GM18951 (cell line): ENCODE results near the gene SDHA.
"Not testable (repeated sequence)": the region's sequence is repeated elsewhere in the genome, so short reads cannot be mapped to it uniquely, and the experiment has no call there.

Source experiments
- POLR2A ChIP-seq: IDR thresholded peaks from 4 replicates; pipeline ENCODE4 v1.6.1; 2011; ENCODE audit warnings: mild to moderate bottlenecking; ENCODE audit not compliant: insufficient read length, insufficient read depth; ENCODE audit errors: extremely low read depth
- in situ Hi-C: fragments of 300-500 bp; cut with MboI; formaldehyde crosslinking; loops from one replicate; pipeline ENCODE4 v1.12.0; 2022; ENCODE audit warnings: low sequenced_read_pairs, mixed read lengths, inconsistent platforms; ENCODE audit not compliant: unreplicated experiment

Gene SDHA

DNA sequence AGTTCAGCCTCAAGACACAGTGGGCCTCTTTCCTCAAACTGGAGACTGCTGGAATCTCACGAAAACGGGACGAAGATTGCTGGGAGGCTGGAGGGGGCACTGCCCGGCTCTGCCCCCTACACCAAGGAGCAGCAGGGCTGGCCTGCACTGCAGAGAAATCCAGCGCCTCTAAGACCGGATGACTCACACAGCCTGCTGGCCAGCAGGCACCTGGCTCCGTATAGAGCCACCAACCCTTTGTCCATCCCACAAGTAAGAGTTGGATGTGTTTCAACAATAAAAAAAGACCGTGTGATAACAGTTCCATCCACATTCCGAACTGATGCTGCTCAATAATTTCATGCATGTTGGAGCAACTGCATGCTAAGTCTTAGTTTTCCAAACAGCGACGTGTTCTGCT, 11.7 kb upstream of the SDHA start:
- no peak for TF ChIP-seq POLR2A
- in situ Hi-C loops, result no loop called here

DNA sequence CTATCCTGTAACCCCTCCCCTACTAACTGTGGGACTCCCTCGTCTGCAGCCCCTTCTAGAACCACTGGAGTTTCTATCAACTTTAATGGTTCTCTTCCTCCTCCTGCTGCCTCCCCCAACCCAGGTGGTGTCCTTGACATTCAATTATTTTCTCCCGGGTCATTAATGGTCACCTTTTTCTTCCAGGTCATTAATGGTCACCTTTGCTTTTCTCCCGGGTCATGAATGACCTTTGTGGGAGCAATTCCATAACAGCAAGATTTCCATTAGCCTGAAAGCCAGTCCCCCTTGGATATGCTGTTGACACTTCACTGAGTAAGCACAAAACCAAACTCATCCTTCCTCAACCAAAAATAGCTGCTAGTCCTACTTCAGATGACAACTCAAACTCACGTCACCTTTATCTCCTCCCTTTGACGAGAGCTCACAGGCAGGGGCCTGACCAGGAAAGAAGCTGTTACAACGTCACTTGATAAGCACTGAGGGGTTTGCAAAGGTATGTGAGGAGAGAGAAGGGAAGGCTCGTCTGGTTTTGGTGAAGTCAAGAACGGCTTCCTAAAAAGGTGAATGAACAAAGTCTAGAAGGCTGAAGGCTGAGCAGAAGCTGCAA, 11.1 kb upstream of the SDHA start:
- no peak for TF ChIP-seq POLR2A
- in situ Hi-C loops, result no loop called here

DNA sequence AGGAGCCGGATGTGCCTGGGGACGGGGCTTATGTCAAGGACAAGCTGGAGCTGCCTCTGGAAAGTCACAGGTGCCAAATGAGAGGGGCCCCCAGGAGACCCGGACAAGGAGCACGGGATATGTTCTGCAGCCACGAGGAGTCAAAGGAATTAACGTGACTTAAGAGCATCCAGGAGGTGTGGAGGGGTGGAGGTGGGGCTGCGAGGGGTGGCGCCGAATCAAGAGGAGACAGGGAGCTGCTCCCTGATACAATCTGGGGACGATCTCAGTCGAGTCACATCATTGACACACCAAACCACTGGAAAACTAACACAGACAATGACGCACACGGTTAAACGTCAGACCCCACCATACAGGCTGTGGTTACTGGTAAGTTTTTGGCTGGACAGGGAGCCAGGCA, 10.5 kb upstream of the SDHA start:
- TF ChIP-seq POLR2A, result no peak
- in situ Hi-C loops, result no loop called here

DNA sequence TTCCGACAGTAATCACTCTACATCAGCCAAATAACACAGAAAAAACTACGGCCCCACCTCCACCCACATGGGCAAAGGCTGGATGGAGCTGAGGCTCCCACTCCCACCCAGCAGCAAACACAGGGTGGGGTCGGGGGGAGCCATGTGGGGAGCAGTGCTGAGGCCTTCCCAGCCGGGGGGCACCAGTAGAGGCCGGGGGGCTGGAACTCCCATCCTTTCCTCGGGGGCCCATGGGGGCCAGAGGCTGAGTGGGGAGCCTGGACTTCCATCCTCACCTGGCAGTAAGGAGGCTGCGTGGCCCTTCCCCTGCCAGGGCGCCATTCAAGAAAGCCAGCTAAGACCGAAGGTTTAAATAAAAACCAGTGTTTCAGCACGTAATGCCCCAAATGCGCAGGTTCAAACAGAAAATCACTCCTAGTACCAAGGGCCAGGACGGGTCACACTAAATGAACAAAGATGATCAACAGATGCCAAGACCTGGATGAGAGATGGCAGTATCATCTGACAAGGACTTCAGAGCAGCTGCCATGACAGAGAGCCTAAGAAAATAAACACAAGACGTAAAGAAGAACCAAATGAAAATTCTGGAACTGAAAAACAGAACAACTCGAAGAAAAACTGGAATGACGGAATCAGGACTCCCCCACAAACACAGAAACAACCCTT, 9.5 kb upstream of the SDHA start:
- in situ Hi-C loops, result no loop called here
- no peak for TF ChIP-seq POLR2A

DNA sequence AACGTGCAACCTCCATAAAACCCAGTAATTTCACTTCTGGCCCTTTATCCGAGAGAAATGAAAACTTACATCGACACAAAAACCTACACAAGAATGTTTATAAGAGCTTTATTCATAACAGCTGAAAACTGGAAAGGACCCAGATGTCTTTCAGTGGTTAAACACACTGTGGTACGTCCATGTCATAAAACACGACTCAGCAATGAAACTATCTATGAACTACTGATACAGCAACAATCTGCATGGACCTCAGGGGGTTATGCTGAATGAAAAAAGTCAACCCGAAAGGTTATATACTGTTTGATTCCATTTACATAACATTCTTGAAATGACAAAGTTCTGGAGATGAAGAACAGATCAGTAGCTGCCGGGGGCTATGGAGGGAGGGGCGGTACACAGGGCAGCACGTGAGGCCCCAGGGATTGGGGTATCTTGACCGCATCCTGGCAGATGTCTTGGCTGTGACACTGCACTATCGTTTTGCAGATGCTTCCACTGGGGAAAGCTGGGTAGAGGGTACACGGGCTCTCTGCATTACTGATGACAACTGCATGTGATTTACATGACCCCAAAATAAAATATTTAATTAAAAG, 4.2 kb upstream of the SDHA start:
- no peak for TF ChIP-seq POLR2A
- in situ Hi-C loops, result no loop called here

DNA sequence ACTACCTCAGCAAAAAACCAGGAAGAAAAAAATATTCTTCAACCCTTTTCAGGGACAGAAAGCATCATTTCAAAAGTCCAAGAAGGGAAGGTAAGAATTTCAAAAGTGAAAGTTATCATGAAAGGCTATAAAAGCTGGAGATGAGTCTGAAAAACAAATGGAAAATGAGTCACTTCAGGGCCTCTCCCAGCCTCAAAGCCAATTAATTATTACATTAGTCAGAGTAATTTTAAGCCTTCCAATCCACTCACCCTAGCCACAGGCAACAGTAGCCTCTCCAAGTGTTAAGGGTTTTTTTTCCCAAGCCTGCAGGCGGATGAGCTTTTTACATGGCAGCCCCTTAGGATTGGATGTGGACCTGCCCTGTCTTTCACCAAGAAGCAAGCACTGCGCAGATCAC, 2.9 kb upstream of the SDHA start:
- in situ Hi-C loops, result not testable (repeated sequence)

DNA sequence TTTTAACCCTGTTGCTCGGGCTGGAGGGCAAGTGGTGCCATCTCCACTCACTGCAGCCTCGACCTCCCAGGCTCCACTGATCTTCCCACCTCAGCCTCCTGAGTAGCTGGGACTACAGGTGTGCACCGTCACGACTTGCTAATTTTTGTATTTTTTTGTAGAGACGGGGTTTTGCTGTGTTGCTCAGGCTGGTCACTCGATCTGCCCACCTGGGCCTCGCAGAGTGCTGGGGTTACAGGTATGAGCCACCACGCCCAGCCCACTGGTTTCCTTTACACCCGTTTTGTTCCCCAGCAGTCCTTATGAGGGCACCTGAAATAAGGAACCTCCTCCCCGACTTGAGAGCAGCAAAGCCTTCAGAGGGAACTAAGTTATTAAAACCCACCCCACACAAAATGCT, 2.0 kb upstream of the SDHA start:
- in situ Hi-C loops, result not testable (repeated sequence)

DNA sequence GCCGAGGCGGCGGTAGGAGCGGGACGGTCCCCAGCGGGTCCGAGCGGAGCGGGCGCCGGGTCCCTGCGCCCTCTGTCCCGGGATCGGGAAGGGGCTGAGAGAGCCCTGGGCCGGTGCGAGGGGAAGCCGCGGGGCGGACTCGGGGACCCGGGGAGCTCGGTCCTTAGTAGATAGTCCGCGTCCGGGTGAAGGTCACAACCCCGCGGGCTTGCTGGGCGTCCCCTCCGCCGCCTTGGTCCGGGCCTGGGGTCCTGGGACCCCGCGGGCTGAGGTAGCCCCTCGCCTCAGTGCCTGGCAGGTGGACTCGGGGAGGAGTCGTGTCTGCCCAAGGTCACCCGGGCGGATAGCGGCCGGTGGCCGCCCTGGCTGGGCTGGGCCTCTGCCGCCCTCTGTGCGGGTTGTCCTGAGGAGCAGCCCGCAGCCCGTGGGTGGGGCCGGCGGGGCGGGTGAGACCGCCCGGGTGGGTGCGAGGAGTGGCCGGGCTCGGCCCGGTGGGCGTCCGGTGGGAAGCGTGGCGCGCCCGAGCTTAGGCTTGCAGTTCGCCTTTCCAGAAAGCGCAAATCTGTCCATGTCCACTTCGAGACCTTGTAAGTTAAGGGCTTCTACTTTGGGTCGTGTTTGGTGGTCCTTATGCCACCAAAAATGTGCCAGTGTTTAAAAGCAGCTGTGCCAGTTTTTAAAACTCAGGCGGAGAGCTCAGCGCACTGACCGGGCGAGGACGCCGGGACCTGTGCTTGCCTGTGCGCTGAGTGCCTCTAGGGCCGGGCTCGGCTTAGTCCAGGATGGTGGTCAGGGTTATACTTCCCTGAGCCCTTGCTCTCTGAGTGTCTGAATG, 554 bp downstream of the SDHA start:
- in situ Hi-C loops, result no loop called here
- TF ChIP-seq POLR2A, result no peak

DNA sequence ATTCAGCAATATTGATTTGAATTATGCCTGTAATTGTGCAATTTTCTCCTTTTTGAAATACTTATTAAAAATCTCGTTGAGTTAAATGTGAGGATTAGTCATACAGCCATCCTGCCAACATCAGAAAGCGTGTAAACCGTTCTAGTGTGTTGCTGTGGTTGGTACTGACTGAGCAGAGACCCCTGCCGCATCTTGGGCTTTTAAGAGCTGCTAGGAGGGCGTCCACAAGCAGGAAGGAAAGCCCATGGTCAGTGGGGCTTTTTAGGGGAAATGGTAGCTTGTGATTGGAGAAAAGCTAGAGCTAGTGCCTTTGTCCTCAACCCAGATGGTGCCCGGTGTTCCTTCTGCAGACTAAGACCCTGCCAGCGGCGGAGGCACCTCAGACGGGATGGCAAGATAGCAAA, 1.3 kb downstream of the SDHA start:
- in situ Hi-C loops, result no loop called here
- no peak for TF ChIP-seq POLR2A

DNA sequence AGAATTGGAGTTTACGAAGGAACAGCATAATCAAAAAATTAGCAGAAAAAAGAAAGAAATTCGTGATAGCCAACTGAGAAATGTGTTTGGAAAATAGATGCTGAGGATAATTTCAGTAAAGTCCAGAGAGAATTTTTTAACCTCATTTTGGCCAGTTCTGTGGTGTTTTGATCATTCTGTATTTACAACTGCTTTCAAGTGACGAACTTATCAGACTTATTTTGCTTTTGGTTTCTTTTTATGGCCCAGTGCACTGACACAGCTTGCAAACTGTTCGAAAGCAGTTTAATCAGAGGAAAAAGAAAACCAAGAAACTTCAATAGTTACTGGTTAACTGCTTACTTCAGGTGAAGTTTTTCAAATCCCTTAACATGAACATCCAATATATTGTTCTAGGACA, 1.9 kb downstream of the SDHA start:
- in situ Hi-C loops, result no loop called here
- TF ChIP-seq POLR2A, result no peak

DNA sequence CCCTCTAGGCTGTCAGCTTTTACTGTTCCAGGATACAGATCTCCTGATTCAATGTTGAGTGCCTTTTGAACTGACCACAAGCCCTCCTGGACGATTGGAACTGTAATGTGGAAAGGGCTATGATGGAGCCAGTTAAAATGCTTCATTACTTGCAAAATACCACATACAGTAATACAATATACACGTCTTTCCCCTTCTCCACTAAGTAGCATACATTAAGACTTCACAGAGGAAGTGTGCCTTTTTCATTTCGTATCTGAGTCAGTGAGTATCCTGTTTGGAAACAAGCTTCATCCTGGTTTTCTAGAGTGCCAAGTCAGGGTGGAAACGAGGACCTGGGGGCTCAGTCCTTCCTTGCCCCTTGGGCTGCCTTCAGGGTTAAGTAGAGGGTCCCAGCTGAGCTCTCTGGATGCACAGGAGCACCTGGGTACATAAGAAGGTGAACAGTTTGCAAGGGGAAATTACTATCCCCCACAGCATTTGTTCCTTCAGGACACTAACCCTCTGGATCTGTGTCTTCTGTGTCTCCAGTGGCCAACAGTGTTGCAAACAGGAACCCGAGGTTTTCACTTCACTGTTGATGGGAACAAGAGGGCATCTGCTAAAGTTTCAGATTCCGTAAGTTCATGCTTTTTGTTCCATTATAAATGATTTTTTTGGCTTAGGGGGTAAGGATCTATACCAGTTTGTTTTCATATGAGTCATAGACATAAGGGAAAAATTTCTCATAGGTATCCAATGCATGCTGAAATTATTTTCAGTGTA, 5.0 kb downstream of the SDHA start:
- in situ Hi-C loops, result not testable (repeated sequence)

DNA sequence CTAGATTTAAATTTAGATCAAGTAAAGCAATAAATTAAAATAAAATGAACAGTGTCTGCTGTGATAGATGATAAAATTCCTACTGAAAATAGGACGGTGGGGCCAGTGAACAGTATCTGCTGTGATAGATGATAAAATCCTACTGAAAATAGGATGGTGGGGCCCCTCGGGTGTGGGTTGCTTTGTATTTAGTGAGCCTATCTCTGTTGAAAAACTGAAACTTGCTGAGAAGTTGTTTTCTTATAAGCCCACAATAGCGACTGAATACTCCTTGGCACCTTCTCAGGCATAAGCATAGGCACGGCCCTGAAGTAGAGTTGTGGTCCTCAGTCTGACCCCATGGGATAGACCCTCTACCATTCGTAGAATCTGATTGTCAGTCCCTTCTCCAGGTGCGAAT, 5.7 kb downstream of the SDHA start:
- no peak for TF ChIP-seq POLR2A
- in situ Hi-C loops, result no loop called here

DNA sequence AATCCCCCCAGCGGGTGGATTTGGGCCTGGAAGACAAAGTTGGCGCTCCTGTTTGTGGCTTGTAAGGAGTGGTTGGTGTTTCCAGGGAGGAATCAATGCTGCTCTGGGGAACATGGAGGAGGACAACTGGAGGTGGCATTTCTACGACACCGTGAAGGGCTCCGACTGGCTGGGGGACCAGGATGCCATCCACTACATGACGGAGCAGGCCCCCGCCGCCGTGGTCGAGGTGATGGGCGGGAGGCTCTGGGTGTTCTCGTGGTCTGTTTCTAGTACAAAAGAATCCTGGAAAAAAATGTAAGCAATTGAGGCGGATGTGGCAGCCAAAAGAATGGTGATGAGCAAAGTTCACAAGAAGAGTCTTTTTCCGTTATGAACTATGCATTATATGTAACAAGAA, 7.2 kb downstream of the SDHA start:
- TF ChIP-seq POLR2A, result no peak
- in situ Hi-C loops, result no loop called here

DNA sequence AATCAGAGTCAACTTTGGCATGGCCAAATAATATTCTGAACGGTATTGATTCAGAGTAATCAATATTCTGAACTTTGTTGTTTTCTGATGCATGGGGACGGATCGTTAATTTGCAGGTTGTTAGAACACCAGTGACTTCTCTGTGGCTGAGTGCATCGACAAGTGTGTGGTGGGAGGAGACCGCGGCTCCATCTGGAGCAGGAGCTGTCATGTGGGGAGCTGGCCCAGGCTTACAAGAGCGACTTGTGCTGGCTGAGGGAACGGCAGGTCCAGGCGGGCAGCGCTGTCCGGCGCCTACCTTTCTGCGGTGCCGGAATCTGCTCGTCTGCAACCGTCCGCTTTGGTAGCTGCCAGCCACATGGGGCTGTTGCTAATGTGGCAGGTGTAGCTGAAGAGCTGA, 9.3 kb downstream of the SDHA start:
- in situ Hi-C loops, result not testable (repeated sequence)
